MM.1S (cell line): ENCODE data around the gene FBLN1.

Source experiments
- DNase-seq: peaks from one replicate; pipeline ENCODE4 v3.0.0-alpha.2; 2015
- H2AFZ ChIP-seq: fragments of 300-600 bp; sonication (generic); 2 replicates; pipeline ENCODE4 v1.6.0; 2016; ENCODE audit warnings: antibody characterized with exemption, low read length
- H3F3A ChIP-seq: fragments of 300-600 bp; sonication (generic); 2 replicates; pipeline ENCODE4 v1.6.1; 2016; ENCODE audit warnings: mild to moderate bottlenecking, antibody characterized with exemption, low read length, moderate library complexity, mixed read lengths; ENCODE audit not compliant: insufficient read depth
- H3K27ac ChIP-seq: fragments of 300-600 bp; sonication (generic); 2 replicates; pipeline ENCODE4 v1.5.1; 2016; ENCODE audit warnings: mild to moderate bottlenecking, low read length
- H3K27me3 ChIP-seq: fragments of 300-600 bp; sonication (generic); replicated peaks from 2 replicates; pipeline ENCODE4 v1.6.0; 2016; ENCODE audit warnings: low read length; ENCODE audit not compliant: insufficient read depth
- H3K36me3 ChIP-seq: fragments of 300-600 bp; sonication (generic); replicated peaks from 2 replicates; pipeline ENCODE4 v1.6.1; 2016; ENCODE audit warnings: mild to moderate bottlenecking, low read length, mixed read lengths; ENCODE audit not compliant: insufficient read depth
- H3K4me1 ChIP-seq: fragments of 300-600 bp; sonication (generic); 2 replicates; pipeline ENCODE4 v1.6.1; 2016; ENCODE audit warnings: low read length, mixed read lengths
- H3K4me2 ChIP-seq: fragments of 300-600 bp; sonication (generic); 2 replicates; pipeline ENCODE4 v1.6.0; 2016; ENCODE audit warnings: low read depth, low read length
- H3K4me3 ChIP-seq: fragments of 300-600 bp; sonication (generic); 2 replicates; pipeline ENCODE4 v1.5.1; 2016; ENCODE audit warnings: low read length, mixed read lengths
- H3K79me2 ChIP-seq: fragments of 300-600 bp; sonication (generic); 2 replicates; pipeline ENCODE4 v1.6.1; 2016; ENCODE audit warnings: mixed run types, low read length, mixed read lengths
- H3K9ac ChIP-seq: fragments of 300-600 bp; sonication (generic); 2 replicates; pipeline ENCODE4 v1.6.1; 2016; ENCODE audit warnings: low read length, mixed read lengths
- H3K9me2 ChIP-seq: fragments of 300-600 bp; sonication (generic); replicated peaks from 2 replicates; pipeline ENCODE4 v1.6.1; 2016; ENCODE audit warnings: mild to moderate bottlenecking, low read length, mixed read lengths; ENCODE audit not compliant: insufficient read depth
- H3K9me3 ChIP-seq: fragments of 300-600 bp; sonication (generic); replicated peaks from 2 replicates; pipeline ENCODE4 v1.6.1; 2016; ENCODE audit warnings: mild to moderate bottlenecking, low read length, mixed read lengths; ENCODE audit not compliant: insufficient read depth
- H4K20me1 ChIP-seq: fragments of 300-600 bp; sonication (generic); 2 replicates; pipeline ENCODE4 v1.6.1; 2016; ENCODE audit warnings: mild to moderate bottlenecking, low read length, moderate library complexity, mixed read lengths; ENCODE audit not compliant: insufficient read depth
- CTCF ChIP-seq: fragments of 300-600 bp; sonication (generic); IDR thresholded peaks from 2 replicates; pipeline ENCODE4 v1.5.1; 2016; ENCODE audit warnings: antibody characterized with exemption, low read length, mixed read lengths
- EZH2 ChIP-seq: fragments of 300-600 bp; sonication (generic); optimal IDR thresholded peaks from 2 replicates; pipeline ENCODE3; 2017; ENCODE audit warnings: low read depth, mild to moderate bottlenecking, antibody characterized with exemption, low read length, mixed read lengths
- EZH2phosphoT487 ChIP-seq: fragments of 300-600 bp; sonication (generic); IDR thresholded peaks from 2 replicates; pipeline ENCODE4 v1.6.1; 2018; ENCODE audit warnings: antibody characterized with exemption, low read length

Gene FBLN1

GRCh38 chr22:45532235-45532631 is 29.6 kb downstream of the FBLN1 start:
- Histone ChIP-seq H3K27ac (no peak overlapping the region), H3K9ac (no peak overlapping the region), H3K4me2 (no peak overlapping the region), H3K4me1 (no peaks in the 10 kb centered on the region), H2AFZ (no peak overlapping the region), H3K4me3 (no peak overlapping the region), H3K9me2 (no peaks in the 10 kb centered on the region), H3K9me3 (no peaks in the 10 kb centered on the region), H3F3A (no peaks in the 10 kb centered on the region), H3K36me3 (no peaks in the 10 kb centered on the region), H4K20me1 (no peaks in the 10 kb centered on the region), H3K79me2 (no peaks in the 10 kb centered on the region), H3K27me3 (peaks cover 94% of the 10 kb centered on the region)
- no peak for TF ChIP-seq EZH2
- no peak for TF ChIP-seq EZH2phosphoT487
- no peak for TF ChIP-seq CTCF
- no peak for DNase-seq

GRCh38 chr22:45533703-45534102 is 31.0 kb downstream of the FBLN1 start:
- Histone ChIP-seq H3K4me2 (no peak overlapping the region), H3F3A (no peaks in the 10 kb centered on the region), H3K9ac (no peak overlapping the region), H3K4me1 (no peaks in the 10 kb centered on the region), H3K79me2 (no peaks in the 10 kb centered on the region), H2AFZ (no peak overlapping the region), H4K20me1 (no peaks in the 10 kb centered on the region), H3K9me3 (no peaks in the 10 kb centered on the region), H3K36me3 (no peaks in the 10 kb centered on the region), H3K27me3 (peaks cover 95% of the 10 kb centered on the region), H3K4me3 (no peak overlapping the region), H3K27ac (no peak overlapping the region), H3K9me2 (no peaks in the 10 kb centered on the region)
- TF ChIP-seq EZH2phosphoT487 (no peak), EZH2 (no peak), CTCF (no peak)
- no peak for DNase-seq

GRCh38 chr22:45534339-45535192 is 31.9 kb downstream of the FBLN1 start:
- Histone ChIP-seq H3K27me3 (peaks cover 94% of the 10 kb centered on the region), H4K20me1 (no peaks in the 10 kb centered on the region), H3K79me2 (no peaks in the 10 kb centered on the region), H2AFZ (no peak overlapping the region), H3K36me3 (no peaks in the 10 kb centered on the region), H3K4me1 (no peaks in the 10 kb centered on the region), H3K4me3 (no peak overlapping the region), H3K9ac (no peak overlapping the region), H3K9me2 (no peaks in the 10 kb centered on the region), H3F3A (no peaks in the 10 kb centered on the region), H3K9me3 (no peaks in the 10 kb centered on the region), H3K27ac (no peak overlapping the region), H3K4me2 (no peak overlapping the region)
- TF ChIP-seq CTCF: no peak
- no peak for TF ChIP-seq EZH2phosphoT487
- TF ChIP-seq EZH2: no peak
- DNase-seq: no peak
